Body of pancreas (tissue), 4 donors: Measurements from ENCODE around the gene TALDO1.

Experiments
- CTCF ChIP-seq, 7 experiments: fragments of 450-650 bp in 4 of 7; fragments of 200-600 bp in 3 of 7; sonication (generic) in 3 of 7; IDR thresholded peaks; one replicate each; pipeline ENCODE4 v1.5.1; 2016 to 2019; ENCODE audit warnings: antibody characterized with exemption in 7 of 7
- POLR2A ChIP-seq, 3 donors: fragments of 450-650 bp; IDR thresholded peaks; one replicate each; pipeline ENCODE4 v1.6.1; 2016; ENCODE audit warnings: antibody characterized with exemption in 3 of 3, mild to moderate bottlenecking in 2 of 3

DNA sequence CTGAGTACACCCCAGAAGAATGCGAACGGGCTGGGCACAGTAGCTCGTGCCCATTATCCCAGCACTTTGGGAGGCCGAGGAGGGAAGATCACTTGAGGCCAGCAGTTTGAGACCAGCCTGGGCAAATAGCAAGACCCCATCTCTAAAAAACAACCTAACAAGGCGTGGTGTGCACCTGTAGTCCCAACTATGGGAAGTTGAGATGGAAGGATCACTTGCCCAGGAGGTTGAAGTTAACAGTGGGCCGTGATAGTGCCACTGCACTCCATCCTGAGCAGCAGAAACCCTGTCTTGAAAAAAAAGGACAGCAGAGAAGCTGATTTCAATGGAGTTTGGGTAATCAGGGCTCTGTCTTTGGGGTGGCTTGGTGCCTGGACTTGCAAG, 65.8 kb downstream of the TALDO1 start:
- TF ChIP-seq CTCF (IDR thresholded peaks at IDR 0.05) (no peak), POLR2A (IDR thresholded peaks at IDR 0.05) (no peak)
